ENCODE measurements around the gene EBP. TPM values are rescaled to one million over a fixed set of nuclear protein-coding genes. Genes with fewer than 3 reads are reported as not detected.
A peak's percentile ranks its signal among the peaks of the same experiment; 100 is the strongest.

Gene EBP
- total and polyA plus RNA-seq, 9 of the 15 experiments (the other 6 are each of a cell fraction or from before 2014, with no cell fraction given), result 228 to 987 (median 274) TPM

DNA sequence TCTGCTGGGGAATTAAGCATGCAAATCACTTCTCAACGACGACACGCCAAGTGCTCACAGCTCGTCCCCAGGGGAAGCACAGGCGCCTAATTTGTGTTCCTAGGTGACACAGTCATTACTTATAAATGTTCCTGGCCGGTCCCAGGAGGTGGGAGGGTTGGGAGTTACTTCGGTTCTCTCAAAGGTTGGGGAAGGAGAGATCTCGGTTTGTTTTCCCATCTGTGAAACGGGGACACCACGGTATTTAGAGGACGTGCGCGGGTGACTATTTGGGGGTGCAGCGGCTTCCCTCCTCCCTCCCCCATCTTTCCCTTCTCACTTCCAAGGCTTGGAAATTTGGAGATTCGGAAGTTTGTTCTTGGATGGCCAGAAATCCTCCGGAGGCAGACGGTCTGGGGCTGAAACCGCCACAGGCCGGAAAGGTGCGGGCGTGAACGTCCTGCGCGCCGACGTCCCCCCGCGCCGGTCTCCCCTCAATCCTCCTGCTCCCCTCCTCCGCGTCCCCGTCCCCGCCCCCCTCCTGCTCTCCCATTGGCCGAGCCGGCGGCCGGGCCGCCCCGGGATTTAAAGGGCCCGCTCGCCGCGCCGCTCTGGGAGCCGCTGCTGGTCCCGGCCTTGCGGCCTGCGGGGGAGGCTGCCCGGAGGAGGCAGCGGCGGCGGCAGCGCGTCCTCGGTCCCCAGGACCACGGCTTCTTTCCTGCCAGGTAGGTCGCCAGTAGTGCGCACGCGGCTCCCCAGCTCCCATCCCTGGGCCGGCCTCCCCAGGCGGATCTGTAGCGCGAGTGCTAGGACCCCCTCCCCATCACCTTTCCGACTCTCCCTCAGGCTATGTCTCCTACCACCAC lies 13.0 kb upstream of the EBP start, which contains the start of gene PORCN (continued):
- TF ChIP-seq NRF1 (conservative IDR thresholded peaks at IDR 0.05 in 1 of 2, IDR thresholded peaks at IDR 0.05 in 1 of 2) (peak; percentile 62 to 67), SMAD1 (IDR thresholded peaks at IDR 0.05; ENCODE audit: low read depth, low read length, partially characterized antibody) (no peak), SNIP1 (IDR thresholded peaks at IDR 0.05; ENCODE audit: low read depth) (no peak), NR2F6 (CRISPR knock-in tag; IDR thresholded peaks at IDR 0.05) (no peak), ZBTB1 (CRISPR knock-in tag; IDR thresholded peaks at IDR 0.05; ENCODE audit: borderline replicate concordance, low read depth) (no peak), PHF8 (IDR thresholded peaks at IDR 0.05; ENCODE audit: borderline replicate concordance, low read length) (peak; percentile 71; the same call in 1 of the 2 replicates), ETV1 (tag; conservative IDR thresholded peaks at IDR 0.05; ENCODE audit: low read depth) (0 out of 2 replicates have a peak, but pooled peaks have one; percentile 16), TBP (optimal IDR thresholded peaks at IDR 0.05; ENCODE audit: low read depth, low read length) (peak; percentile 47), PCBP1 (IDR thresholded peaks at IDR 0.05; ENCODE audit: low read depth, low read length, poor library complexity, severe bottlenecking) (peak; percentile 86), MCM7 (IDR thresholded peaks at IDR 0.05) (no peak), EGR1 (conservative IDR thresholded peaks at IDR 0.05) (peak; percentile 64), ZZZ3 (IDR thresholded peaks at IDR 0.05) (no peak), ATF1 (CRISPR knock-in tag; IDR thresholded peaks at IDR 0.05) (no peak), ATF1 (tag; IDR thresholded peaks at IDR 0.05) (peak; percentile 51; the same call in 1 of the 2 replicates), JUNB (CRISPR knock-in tag; conservative IDR thresholded peaks at IDR 0.05) (no peak), SUPT5H (IDR thresholded peaks at IDR 0.05) (peak; percentile 65), ZNF134 (CRISPR knock-in tag; conservative IDR thresholded peaks at IDR 0.05) (no peak), NCOA2 (IDR thresholded peaks at IDR 0.05; ENCODE audit: partially characterized antibody in 2 of 2) (no peak), ZNF436 (CRISPR knock-in tag; IDR thresholded peaks at IDR 0.05) (0 out of 2 replicates have a peak, but pooled peaks have one; percentile 45)
- TF ChIP-seq, protein P1, sequence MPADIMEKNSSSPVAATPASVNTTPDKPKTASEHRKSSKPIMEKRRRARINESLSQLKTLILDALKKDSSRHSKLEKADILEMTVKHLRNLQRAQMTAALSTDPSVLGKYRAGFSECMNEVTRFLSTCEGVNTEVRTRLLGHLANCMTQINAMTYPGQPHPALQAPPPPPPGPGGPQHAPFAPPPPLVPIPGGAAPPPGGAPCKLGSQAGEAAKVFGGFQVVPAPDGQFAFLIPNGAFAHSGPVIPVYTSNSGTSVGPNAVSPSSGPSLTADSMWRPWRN (IDR thresholded peaks at IDR 0.05; ENCODE audit: low read depth), result no peak
- TF ChIP-seq, protein P2, sequence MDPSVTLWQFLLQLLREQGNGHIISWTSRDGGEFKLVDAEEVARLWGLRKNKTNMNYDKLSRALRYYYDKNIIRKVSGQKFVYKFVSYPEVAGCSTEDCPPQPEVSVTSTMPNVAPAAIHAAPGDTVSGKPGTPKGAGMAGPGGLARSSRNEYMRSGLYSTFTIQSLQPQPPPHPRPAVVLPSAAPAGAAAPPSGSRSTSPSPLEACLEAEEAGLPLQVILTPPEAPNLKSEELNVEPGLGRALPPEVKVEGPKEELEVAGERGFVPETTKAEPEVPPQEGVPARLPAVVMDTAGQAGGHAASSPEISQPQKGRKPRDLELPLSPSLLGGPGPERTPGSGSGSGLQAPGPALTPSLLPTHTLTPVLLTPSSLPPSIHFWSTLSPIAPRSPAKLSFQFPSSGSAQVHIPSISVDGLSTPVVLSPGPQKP (CRISPR knock-in tag; IDR thresholded peaks at IDR 0.05), result no peak
- TF ChIP-seq, protein P3, sequence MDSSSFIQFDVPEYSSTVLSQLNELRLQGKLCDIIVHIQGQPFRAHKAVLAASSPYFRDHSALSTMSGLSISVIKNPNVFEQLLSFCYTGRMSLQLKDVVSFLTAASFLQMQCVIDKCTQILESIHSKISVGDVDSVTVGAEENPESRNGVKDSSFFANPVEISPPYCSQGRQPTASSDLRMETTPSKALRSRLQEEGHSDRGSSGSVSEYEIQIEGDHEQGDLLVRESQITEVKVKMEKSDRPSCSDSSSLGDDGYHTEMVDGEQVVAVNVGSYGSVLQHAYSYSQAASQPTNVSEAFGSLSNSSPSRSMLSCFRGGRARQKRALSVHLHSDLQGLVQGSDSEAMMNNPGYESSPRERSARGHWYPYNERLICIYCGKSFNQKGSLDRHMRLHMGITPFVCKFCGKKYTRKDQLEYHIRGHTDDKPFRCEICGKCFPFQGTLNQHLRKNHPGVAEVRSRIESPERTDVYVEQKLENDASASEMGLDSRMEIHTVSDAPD (CRISPR knock-in tag; IDR thresholded peaks at IDR 0.05), result no peak
- TF ChIP-seq, protein P4, sequence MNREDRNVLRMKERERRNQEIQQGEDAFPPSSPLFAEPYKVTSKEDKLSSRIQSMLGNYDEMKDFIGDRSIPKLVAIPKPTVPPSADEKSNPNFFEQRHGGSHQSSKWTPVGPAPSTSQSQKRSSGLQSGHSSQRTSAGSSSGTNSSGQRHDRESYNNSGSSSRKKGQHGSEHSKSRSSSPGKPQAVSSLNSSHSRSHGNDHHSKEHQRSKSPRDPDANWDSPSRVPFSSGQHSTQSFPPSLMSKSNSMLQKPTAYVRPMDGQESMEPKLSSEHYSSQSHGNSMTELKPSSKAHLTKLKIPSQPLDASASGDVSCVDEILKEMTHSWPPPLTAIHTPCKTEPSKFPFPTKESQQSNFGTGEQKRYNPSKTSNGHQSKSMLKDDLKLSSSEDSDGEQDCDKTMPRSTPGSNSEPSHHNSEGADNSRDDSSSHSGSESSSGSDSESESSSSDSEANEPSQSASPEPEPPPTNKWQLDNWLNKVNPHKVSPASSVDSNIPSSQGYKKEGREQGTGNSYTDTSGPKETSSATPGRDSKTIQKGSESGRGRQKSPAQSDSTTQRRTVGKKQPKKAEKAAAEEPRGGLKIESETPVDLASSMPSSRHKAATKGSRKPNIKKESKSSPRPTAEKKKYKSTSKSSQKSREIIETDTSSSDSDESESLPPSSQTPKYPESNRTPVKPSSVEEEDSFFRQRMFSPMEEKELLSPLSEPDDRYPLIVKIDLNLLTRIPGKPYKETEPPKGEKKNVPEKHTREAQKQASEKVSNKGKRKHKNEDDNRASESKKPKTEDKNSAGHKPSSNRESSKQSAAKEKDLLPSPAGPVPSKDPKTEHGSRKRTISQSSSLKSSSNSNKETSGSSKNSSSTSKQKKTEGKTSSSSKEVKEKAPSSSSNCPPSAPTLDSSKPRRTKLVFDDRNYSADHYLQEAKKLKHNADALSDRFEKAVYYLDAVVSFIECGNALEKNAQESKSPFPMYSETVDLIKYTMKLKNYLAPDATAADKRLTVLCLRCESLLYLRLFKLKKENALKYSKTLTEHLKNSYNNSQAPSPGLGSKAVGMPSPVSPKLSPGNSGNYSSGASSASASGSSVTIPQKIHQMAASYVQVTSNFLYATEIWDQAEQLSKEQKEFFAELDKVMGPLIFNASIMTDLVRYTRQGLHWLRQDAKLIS (CRISPR knock-in tag; IDR thresholded peaks at IDR 0.05), result no peak
